Non-pigmented ciliary epithelial cell (primary cell): ENCODE measurements around the gene ABHD3.
"Not testable (repeated sequence)": the region's sequence is repeated elsewhere in the genome, so short reads cannot be mapped to it uniquely, and the experiment has no call there.

Experiments
- DNase-seq: peaks from one replicate; pipeline ENCODE4 v3.0.0-alpha.2; 2010; ENCODE audit warnings: low read depth

ABHD3 gene

DNA sequence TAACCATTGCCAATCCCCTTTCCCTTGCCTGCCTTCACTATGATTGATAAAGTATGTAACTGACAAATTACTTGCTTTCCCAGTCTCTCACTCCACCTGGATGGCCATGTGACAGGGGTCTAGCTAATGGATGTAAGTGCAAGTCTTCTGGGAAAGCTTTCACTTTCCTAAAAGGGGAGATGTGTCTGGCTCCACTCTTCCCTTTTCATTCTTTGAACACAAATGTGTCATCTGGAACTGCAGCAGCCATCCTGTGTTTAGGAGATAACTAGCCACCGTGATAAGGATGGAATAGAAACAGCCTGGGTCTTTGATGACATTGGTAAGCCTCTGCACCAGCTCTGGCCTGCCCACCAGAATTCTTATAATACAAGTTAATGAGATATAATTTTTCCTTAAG is 54.3 kb downstream of the ABHD3 start:
- DNase-seq = no peak

DNA sequence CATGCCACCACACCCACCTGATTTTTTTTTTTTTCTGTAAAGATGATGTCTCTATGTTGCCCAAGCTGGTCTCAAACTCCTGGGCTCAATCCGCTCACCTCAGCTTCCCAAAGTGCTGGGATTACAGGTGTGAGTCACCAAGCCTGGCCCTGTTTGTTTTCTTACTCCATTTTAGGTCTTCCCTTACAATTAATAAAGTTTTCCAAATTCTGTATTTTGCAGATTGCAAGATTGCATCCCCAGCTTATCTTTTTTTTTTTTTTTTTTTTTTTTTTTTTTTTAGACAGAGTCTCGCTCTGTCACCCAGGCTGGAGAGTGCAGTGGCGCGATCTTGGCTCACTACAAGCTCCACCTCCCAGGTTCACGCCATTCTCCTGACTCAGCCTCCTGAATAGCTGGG is 64.2 kb downstream of the ABHD3 start:
- DNase-seq = not testable (repeated sequence)

DNA sequence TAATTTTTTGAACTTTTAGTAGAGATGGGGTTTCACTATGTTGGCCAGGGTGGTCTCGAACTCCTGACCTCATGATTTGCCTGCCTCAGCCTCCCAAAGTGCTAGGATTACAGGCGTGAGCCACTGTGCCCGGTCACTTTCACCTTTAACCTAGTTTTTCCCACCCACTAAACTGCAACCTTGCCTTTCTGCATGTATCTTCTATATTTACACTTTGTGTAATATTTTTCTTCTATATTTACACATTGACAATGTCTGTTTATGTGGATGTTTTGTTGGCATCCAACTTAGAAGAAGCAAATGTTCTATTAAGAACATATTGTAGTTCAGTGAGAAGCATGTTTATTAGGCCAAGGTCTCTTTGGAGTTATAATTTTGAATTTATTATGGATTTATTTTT is 65.8 kb downstream of the ABHD3 start:
- no peak for DNase-seq

DNA sequence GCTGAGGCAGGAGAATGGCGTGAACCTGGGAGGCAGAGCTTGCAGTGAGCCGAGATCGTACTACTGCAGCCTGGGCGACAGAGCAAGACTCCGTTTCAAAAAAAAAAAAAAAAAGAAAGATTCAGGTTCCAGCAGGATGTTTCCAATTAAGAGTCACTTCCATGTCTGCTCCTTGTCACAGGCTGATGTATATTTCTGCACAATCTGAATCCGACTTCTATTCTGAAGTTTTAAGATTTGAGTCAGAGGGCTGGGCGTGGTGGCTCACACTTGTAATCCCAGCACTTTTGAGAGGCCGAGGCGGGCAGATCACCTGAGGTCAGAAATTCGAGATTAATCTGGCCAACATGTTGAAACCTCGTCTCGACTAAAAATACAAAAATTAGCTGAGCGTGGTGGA is 67.8 kb downstream of the ABHD3 start:
- DNase-seq = no peak

DNA sequence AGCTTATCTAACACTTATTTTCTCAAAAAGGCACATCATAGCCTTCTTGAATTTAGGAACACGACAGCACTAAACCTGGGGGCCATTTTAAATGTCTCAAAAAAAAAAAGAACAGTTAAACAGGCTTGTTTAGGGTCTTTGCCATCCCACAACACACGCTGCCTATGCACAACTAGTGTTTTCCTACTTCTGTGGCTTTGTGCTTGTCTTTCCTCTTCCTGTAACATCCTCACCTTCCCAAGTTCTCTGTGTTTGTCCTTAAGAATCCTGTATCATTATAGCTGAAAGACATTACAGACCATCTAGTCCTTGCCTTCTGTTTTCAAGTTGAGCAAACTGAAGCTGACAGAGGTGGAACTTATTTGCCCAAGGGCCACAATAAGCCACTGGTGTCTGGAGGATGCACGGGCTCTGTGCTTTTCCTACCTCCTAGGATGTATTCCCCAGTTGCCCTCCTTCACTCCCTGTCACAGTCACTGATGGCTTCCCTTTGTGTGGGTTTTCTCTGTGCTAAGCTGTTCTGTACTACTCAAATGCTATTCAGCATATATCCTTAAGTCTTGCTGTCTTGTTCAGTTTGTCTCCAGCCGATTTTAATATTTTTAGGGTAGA is 69.9 kb downstream of the ABHD3 start:
- DNase-seq = no peak

DNA sequence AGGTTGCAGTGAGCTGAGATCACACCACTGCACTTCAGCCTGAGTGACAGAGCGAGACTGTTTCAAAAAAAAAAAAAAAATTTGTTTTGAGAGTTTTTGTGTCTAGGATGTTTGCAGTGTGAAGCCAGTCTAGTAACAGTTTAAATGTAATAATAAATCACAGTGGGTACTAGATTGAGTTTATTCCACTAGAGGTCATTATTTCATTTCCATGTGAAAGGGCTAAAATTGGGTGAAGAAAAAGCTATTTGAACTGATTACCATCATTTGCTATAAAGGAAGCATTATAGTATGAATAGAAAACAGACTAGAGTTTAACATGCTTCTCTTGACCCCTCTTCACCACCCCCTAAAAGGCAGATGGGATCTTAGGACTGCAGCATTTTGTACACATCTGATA is 72.2 kb downstream of the ABHD3 start:
- DNase-seq = no peak

DNA sequence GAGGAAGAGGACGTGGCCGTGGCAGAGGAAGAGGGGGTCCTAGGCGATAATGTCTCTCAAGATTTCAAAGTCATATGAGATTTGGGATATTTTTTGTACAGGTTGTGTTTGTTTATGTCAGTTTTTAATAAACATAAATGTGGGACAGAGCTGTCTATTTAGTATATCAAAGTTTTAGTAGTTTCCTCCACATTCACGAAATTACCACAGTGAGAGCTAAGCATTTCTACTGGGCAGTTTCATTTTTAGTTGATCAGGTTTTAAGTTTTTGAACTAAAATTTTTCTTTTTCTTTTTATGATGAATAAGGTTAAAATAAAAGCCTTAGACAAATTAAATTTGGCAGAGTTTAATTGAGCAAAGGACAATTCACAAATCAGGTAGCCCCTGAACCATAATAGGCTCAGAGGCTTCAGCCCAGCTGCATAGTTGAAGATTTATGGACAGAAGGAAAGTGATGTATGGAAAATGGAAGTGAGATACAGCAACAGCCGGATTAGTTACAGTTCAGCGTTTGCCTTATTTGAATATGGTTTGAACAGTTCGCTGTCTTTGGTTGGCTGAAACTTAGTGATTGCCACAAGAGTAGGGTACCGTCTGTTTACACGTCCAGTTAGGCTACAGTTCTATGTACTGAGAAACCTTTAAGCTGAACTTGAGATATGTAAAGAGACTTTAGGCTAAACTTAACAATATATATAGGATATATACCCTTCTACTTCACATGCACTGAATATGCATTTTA is 75.3 kb downstream of the ABHD3 start:
- no peak for DNase-seq

DNA sequence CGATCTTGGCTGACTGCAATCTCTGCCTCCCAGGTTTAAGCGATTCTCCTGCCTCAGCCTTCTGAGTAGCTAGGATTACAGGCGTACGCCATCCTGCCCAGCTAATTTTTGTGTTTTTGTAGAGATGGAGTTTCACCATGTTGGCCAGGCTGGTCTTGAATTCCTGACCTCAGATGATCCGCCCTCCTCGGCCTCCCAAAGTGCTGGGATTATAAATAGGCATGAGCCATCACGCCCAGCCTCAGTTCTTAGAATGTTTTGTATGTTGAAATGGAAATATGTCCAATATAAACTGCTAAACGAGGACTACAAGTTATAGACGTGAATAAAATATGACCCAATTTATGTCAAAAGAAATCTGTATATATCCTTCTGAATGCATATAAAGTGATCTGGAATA is 82.9 kb downstream of the ABHD3 start:
- DNase-seq = not testable (repeated sequence)

DNA sequence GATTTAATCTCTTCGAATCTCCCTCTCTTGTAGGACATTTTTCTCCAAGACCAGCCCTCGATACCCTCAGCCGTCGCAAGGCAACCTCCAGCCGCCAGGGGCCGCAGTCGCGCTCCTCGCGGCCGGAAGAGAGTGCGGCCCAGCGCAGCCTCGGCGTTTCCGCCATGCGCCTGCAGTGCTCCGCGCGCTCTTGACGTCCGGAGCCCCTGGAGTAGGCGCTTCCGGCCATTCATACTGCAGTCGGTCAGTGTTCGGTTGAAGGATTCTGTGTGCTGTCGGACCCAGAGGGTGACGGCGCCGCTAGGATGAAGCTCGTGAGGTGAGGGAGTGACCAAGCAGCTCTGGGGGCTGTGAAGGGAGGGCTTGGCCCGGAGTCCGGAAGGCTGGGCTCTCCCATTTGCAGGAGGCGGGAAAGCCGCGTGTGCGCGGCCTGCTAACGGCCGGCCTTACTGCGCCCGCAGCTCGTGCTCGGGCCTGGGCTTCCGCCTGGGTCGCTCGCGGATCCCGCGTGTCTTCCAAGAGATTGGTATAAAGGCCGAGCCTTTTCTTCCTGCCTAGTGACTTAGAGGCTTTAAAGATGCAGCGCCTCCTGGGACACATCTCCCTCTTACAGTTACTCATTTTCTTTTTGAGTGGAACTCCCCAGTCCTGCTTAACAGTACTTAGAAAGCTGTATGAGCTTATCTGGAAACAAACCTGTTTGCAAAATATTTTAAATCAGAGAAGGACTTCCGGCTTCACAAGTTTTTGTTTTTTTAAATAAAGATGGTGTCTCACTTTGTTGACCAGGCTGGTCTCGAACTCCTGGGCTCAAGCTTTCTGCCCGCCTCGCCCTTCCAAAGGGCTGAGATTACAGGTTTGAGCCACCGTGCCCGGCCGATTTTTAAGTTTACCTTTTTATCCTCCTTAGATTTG is 92.2 kb downstream of the ABHD3 start, which contains the start of gene SNRPD1:
Gene SNRPD1 (plus strand): TSS at position 190 of the 915 bp plus-strand sequence. CDS start 116 bp downstream, at position 306.
- peak; percentile 60 for DNase-seq

DNA sequence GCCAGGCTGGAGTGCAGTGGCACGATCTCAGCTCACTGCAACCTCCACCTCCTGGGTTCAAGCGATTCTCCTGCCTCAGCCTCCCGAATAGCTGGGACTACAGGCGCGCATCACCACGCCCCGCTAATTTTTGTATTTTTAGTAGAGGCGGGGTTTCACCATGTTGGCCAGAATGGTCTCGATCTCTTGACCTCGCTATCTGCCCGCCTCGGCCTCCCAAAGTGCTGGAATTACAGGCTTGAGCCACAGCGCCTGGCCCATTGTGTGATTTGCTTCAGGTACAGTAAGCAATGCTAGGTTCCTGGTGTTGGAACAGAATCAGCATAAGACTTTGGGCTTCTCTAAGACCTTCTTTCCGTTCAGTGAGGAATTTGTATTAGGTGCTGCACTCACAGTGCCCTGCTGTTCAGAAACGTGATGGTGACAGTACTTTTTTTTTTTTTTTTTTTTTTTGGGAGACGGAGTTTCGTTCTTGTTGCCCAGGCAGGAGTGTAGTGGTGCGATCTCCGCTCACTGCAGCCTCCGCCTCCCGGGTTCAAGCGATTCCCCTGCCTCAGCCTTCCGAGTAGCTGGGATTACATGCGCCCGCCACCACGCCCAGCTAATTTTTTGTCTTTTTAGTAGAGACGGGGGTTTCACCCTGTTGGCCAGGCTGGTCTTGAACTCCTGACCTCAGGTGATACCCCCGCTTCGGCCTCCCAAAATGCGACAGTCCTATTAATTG is 93.0 kb downstream of the ABHD3 start:
- DNase-seq = not testable (repeated sequence)

DNA sequence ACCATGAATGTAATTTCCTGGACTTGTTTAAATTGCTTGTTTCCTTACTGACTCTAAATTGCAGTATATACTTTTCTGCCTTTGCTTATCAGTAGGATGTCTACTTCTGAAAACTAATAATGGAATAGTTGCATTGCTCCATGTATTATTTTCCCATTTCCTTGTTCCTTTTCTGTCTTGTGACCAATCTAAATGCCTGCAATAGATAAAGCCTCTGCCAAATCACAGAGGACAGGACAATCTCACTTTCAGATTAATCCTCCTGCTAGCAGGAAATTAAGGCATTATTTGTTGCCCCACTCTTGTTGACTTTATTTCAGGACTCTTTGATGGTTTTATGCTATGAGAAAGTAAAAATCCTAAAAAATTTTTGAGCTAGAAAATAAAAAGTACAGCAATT is 99.4 kb downstream of the ABHD3 start:
- DNase-seq = no peak

DNA sequence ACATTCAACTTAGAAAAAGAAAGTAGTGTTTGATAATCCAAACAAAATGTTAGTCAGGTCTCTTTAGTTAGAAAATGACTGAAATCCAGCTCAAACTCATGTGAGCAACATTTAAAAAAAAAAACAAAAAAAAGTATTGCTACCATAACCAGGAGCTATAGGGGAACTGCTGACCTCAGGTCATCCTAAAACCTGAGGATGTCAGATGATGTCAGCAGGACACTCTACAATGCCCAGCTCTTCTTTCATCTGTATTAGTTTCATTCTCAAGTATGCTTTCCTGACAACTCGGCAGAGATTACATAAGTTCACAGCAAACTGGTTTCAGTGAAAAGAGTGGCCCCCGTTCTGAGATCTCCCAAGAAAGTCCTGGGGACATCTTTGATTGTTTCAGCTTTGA is 99.9 kb downstream of the ABHD3 start:
- DNase-seq = no peak

DNA sequence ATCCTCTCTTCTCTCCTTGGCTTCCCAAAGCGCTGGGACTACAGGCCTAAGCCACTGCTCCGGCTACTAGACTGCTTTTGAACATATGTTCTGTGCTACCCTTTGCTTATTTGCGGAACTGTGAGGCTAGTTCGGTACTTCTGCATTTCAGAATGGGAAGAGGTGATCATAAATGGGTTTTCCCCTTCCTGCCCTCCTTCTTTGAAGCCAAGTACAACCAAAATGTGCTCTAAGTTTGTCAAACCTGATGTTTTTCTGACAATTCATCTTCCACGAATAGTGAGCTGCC is 102.3 kb downstream of the ABHD3 start:
- DNase-seq = no peak
